NCI-H1092 (cell line): ENCODE data around the gene FITM2.
"Not testable (repeated sequence)": the region's sequence is repeated elsewhere in the genome, so short reads cannot be mapped to it uniquely, and the experiment has no call there.

Source experiments
- DNase-seq: peaks from one replicate; lab custom pipeline; 2025; lab: John Stamatoyannopoulos, UW

FITM2 gene, protein sequence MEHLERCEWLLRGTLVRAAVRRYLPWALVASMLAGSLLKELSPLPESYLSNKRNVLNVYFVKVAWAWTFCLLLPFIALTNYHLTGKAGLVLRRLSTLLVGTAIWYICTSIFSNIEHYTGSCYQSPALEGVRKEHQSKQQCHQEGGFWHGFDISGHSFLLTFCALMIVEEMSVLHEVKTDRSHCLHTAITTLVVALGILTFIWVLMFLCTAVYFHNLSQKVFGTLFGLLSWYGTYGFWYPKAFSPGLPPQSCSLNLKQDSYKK

DNA sequence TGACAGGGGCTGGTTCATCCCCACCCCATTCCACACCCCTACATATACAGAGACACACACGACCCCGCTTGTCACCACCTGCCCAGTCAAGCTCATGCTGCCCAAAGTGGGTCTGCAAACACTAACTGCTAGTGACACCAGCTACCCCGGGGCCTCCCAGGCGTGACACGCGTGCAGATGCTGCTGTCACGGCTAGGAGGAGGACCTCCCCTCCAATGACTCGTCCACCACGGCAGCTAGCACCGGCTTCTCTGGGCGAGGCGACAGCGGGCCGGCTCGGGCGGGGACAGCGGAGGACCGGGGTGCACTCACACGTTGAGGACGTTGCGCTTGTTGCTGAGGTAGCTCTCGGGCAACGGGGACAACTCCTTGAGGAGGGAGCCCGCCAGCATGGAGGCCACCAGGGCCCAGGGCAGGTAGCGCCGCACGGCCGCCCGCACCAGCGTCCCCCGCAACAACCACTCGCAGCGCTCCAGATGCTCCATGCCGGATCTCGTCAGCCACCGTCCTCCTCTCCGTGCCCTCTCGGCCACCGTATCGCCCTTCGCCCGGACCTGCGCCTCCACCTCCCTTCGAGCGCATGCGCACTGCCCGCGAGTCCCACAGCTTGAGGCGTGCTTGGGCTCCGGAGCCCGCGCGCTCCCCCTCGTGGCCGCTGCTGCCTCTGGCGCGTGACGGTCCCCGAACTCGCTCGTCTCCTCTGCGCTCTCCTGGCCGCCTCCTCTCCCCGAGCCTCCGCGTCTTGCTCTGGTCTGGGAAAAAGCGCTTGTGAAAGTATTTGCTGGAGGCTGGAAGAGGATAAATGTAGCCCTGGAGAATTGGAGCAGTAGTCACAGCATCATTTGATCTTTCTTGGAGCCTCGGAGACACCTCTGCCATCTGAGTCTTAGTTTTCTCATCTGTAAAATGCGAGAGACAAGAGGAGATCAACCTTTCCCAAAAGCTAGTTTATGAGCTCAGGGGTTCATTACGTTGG is at the start of gene FITM2:
Gene FITM2, minus strand, starts transcription at position 539 of the 976 bp plus-strand sequence. Its CDS starts 54 bp downstream, at position 485.
- DNase-seq: peak; percentile 96

DNA sequence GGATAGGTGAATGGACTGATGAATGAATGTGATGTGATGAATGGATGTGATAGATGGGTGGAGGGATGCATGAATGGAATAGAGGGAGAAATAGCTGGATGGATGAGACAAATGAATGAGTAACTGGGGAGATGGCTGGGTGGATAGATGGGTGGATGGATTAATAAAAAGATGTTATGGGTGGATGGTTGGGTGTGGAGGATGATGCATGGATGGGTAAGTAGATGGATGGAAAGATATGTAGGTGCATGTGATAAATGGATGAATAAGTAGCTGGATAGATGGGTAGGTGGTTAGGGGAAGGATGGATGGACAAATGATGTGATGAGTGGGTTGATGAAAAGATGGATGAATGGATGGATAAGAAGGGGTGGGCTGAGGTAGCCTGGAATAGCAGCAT is 49.2 kb upstream of the FITM2 start:
- no peak for DNase-seq

DNA sequence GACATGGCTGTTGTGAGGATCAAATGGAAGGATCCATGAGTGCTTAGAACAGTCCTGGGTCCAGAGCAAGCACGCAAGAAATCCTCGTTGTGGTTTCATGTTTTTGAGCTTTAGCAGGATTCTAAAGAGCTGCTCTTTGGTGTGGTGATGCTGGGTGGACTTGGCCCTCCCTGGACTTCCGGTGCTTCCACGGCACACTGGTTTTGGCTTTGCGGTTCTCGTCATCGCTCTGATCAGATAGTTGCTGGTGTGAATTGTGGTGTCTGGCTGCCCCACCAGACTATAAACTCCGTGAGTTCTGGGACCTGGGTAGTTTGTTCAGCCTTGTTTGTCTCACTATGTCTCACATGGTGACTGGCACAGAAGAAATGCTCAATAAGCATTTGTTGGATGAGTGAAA is 47.8 kb upstream of the FITM2 start:
- DNase-seq: no peak

DNA sequence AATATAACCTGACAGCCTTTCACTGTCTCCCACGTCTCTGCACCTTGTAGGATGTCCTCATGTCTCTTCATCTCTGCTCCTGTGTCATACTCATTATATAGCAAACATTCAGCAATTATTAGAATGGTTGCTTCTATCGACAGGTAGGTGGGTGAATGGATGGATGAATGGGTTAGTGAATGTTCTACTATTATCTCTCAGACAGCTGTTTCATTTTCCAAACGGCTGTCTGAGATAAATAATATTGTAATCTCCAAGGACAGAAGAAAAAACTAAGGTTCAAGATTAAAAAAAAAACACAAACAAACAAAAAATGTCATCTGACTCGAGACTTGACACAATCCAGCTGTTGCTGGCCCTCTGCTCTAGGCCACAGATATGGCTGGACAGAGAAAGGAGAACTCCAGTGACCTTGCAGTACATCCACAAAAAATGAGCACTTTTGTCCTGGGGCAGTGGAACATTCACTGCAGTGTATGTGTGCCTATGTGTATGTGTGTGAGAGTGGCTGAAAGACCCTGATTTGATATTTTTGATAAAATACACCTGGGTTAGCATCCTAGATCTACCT is 46.6 kb upstream of the FITM2 start:
- no peak for DNase-seq

DNA sequence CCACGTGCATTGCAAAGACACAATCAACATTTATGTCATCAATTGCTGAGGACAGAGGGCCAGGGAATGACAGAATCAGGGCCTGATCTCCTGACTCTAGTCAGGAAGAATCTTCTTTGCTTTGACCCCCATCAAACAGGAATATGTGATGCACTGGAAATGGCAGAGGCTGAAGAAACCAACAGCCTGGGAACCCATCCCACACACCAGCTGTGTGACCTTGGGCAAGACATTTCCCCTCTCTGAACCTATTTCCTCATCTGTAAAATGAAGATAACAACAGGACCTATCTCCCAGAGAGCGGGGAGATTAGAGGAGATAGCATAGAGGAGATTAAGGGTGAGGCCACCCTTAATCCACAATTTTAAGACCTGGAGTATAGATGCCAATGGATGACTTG is 46.0 kb upstream of the FITM2 start:
- no peak for DNase-seq

DNA sequence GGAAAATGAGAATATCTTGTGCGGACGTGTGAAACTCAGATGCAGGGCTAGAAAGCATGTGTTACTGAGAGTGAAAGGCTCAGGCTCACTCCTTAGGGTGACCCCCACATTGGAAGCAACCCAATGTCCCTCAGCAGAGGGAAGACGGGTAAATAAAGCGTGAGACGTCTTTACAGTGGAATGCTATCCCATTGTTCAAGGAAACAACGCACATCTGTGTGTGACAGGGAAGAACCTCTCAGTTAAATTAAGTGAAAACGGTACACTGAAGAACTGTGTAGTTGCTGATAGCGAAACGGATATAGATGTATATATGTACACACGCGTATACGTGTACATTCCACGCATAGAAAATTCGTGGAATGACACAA is 45.3 kb upstream of the FITM2 start:
- no peak for DNase-seq

DNA sequence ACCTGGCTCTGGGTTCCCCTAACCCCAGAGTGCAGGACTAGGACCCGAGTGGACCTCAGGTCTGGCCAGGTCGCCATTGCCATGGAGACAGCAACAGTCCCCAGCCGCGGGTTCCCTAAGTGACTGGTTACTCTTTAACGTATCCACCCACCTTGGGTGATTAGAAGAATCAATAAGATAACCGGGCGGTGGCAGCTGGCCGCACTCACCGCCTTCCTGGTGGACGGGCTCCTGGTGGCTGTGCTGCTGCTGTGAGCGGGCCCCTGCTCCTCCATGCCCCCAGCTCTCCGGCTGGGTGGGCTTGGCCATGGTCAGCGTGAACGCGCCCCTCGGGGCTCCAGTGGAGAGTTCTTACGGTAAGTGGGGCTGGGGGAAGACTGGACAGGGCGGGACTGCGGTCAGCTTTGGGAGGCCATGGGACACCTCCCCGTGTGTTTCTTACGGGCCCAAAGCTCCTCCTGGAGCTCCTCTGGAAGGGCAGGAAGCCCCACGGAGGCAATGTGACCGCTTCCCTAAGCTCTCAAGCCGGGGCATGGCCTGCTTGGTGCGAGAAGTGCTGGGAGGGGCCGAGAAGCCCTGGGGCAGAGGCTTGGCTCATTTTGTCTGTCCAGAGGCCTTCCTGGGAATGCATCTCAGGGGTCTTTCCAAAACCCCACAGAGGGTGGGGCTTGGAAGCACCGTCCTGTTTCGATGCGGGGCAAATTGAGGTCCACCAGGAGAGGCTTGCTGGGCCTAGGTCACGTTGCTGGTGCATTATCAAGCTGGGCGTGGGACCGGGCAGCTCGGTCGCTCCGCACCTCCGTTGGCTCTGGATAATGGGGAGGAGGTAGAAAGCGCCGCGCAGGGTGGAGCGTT is 44.7 kb upstream of the FITM2 start, which contains the start of gene HNF4A:
Gene HNF4A, plus strand, starts transcription at position 202 of the 855 bp plus-strand sequence. Its CDS starts 106 bp downstream, at position 308.
- DNase-seq: no peak

DNA sequence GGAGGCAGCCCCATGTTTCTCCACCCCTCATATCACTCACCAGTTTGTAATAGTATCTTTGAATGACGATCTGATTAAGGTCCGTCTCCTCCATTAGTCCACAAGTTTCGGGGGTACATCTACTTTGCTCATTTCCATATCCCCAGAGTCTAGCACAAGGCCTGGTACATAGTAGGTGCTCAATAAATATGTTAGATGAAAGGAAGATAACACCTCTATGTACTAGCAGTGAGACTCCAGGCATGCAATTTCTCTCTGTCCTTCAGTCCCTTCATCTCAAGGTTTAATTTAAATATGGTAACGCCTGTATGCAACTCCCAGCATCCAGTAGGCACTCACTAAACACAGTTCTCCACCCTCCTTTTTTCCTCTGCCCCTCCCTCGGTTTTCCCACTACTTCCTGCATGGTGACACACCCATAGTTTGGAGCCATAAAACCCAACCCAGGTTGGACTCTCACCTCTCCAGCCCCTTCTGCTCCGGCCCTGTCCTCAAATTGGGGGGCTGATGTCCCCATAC is 44.0 kb upstream of the FITM2 start:
- DNase-seq: no peak

DNA sequence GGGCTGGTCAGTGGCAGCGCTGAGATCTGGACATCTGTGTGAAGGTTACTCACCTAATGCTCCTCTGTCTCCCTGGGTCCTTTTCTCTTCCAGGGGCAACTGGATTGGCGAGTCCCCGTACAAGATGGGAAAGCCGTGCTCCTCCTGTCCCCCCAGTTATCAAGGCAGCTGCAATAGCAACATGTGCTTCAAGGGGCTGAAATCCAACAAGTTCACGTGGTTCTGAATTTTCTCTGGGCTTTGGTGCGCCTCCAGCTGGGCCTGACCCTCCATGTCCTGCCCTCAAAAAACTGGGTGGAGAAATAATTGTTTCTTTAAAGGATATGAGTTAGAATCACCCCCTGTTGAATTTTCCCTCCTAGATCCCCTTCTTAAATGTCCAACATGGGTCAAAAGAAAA is 39.6 kb upstream of the FITM2 start:
- DNase-seq: no peak

DNA sequence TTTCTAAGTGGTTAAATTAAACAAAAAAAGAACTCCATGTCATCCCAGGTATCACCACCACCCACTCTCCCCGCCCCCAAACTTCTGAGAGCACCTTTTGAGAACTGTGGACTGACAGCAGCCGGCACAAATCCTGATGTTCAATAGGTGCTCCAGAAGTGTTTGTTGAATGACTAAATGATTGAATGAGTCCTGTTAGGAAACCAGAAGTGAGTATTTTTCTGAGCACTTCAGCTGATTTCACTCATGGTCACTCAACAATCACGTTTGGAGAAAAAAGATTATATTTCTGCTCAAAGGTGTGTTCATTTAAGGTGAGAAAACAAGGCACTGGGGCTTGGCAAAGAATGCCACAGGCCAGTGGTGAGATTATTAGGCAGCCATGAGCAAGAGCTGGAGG is 38.3 kb upstream of the FITM2 start:
- DNase-seq: no peak

DNA sequence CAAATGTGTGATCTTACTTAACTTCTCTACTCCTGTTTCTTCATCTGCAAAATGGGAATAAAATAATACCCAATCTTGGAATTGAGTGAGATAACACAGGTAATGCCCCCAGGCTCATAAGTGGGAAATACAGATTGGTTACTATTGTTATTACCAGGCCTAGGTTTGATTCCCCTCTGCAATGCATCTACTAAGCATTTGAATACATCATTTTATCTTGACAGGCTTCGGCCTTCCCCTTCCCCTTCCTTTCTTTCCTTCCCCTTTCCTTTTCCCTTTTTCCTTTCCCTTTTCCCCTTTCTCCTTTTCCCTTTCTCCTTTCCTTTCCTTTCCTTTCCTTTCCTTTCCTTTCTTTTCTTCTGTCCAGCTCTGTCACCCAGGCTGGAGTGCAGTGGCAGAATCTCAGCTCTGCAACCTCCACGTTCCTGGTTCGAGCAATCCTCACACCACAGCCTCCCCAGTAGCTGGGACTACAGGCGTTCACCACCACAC is 37.2 kb upstream of the FITM2 start:
- DNase-seq: no peak

DNA sequence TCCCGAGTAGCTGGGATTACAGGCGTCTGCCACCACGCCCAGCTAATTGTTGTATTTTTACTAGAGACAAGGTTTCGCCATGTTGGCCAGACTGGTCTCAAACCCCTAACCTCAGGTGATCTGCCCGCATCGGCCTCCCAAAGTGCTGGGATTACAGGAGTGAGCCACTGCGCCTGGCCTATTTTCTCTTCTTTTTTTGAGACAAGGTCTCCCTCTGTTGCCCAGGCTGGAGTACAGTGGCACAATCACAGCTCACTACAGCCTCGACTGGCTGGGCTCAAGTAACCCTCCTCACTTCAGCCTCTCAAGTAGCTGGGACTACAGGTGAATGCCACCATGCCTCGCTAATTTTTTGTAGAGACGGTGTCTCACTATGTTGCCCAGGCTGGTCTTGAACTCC is 34.9 kb upstream of the FITM2 start:
- not testable (repeated sequence) for DNase-seq

DNA sequence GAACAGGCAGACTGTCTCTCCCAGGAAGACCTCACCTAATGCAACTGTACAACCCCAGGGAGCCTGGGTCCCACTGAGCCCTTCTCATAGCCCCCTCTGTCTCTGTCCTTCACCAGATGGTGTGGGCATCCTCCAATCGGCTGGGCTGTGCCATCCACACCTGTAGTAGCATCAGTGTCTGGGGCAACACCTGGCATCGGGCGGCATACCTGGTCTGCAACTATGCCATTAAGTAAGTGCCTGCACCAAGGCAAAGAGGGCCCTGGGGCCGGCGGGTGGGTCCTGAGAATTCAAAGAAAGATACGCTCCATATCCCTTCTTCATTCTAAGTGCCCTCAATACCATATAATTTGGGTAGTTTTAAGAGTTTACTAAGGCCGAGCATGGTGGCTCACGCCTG is 34.1 kb upstream of the FITM2 start:
- no peak for DNase-seq

DNA sequence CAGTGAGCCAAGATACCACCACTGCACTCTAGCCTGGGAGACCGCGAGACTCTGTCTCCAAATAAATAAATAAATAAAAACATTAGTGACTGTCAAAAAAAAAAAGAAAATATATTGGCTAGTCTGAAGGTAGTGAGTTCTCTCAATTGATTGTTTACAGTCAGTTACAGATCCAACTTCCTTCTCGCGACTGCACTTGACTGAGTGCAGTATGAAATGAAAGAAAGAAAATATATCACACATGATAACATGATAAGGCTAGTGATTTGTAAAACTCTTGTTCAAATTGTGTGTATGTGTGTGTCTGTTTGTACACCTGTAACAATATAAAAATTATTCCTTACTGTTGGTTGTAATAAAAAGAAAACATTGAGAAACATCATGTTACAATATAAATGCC is 33.7 kb upstream of the FITM2 start:
- no peak for DNase-seq

DNA sequence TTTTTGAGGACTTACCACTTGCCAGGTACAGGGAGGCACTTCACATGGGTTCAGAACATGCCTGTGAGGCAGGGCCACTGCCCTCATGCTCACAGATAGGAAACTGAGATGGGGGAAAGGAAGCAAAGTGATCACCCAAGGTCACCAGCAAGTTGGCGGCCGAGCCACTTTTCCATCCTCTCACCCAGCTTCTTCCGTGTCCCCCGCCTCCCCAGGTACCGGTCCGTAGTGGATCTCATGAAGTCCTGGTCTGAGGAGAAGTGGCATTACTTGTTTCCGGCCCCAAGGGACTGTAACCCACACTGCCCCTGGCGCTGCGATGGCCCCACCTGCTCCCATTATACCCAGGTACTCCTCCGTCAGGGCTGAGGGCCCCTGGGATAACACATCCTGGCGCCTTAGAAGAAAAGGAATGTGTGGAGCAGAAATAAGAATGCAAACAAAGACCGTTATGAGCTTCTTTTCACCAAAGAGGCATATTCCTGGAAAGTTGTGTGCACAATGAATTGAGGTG is 32.2 kb upstream of the FITM2 start:
- DNase-seq: no peak

DNA sequence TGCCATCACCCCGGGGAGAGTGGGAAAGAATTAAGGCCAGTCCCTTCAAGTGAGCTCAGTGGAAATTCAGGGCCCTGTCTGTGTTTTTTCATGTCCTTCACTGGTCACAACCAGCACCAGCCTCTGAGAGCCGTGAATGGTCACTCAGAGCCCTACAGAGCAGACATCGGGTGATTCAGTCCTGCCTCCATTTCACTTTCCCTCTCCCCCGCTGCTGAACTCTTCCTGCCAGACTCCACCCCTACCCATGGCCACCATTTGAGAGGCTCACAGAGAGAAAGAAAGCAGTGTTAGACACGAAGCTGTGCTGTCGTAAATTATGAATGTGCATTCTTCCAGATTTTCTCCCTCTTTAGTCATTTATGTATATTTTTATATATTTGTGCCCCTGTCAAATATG is 31.2 kb upstream of the FITM2 start:
- DNase-seq: no peak

DNA sequence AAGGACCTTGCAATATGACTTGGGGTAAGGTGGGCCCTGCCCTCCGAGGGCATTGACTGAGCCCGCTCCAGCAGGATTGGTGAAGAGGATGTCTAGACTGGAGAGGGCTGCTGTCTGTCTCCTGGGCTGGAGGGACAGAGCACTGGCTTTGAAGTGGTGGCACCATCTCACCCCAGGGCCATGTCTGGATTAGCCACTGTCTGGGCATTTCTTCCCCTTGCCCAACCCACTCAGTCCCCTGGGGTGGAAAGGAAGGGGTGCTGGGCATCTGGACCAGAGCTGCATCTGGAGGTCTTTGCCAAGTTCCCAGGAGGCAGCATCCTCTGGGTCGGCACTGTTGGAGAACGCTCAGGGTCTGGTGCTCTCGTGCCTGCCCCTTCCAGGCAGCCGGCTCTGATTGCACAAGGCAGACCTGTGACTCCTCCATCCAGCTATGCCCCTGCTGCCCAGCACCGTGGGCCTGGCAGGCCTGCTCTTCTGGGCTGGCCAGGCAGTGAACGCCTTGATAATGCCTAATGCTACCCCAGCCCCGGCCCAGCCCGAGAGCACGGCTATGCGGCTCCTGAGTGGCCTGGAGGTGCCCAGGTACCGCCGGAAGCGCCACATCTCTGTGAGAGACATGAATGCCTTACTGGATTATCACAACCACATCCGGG is 25.9 kb upstream of the FITM2 start, which contains the start of gene R3HDML:
Gene R3HDML, plus strand, starts transcription at position 319 of the 656 bp plus-strand sequence. Its CDS starts 115 bp downstream, at position 434.
- DNase-seq: no peak

DNA sequence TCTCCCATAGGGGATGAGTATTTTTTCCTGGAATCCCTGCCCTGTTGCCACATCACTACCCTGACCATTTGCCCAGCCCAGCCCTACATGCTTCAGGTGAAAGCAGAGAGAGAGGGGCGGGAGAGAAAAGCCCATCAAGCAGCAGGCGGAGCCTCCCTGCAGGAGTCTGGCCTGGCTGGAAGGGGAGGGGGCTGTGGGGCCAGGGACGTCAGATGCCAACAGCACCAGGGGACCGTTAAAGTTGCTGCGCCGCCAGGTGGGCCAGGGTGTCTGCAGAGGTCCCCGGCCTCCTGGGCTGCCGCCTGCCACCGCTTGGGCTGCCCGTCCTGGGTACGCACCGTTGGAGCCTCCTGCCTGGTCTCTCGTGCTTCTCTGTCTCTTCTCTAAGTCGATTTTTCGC is 25.1 kb upstream of the FITM2 start:
- no peak for DNase-seq

DNA sequence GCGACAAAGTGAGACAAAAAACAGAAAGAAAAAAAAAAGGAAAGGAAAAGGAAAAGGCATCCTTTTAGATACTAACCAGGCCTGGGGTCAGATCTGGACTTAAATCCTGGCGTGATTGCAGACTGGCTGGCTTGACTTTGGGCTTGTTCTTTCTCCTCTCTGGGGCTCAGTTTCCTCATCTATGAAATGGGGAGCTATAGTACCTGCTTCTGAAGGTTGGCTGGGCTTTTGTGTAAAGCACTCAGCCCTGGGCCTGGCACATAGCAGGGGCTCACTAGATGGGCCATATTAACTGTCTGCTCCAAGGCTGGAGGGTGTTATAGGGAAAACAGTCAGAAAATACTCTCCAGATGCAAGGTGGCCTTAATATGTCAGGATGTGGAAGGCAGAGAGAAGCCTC is 24.7 kb upstream of the FITM2 start:
- no peak for DNase-seq

DNA sequence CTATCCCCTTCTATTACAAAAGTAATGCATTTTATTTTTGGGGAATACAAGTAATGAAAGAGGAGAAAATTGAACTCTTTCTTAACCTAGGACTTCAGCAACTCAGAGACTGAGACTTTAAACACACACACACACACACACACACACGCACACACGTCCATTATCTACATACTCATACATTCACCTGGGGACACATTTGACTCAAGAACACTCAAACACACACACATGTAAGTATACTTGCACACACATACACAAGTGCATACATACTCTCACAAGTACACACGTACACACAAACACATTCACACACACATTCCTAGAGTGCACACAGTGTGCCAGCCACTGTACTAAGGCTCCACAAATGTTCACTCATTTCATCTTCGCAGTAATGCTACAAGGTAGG is 23.7 kb upstream of the FITM2 start:
- no peak for DNase-seq

DNA sequence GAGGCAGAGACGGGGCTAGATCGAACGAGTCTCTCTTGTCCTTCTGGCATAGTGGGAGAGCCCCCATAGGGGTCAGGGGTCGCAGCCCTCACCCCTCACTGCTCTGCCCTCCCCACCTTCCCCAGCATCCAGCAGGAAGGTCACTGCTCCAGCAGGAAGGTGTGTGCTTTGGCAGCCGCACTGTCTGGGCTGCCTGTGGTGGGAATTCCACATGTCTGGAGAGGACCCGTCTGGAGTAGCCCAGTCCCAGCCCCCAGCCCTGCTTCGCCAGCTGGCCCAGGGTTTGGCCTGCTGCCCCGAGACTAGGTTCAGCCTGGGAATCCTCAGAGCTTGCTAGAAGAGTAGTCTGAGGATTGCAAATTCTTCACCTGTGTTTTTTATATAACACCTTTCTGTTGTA is 23.3 kb upstream of the FITM2 start:
- no peak for DNase-seq
